ENCODE measurements around the gene CDC42BPA.
"Not testable (repeated sequence)": the region's sequence is repeated elsewhere in the genome, so short reads cannot be mapped to it uniquely, and the experiment has no call there.

CDC42BPA gene

DNA sequence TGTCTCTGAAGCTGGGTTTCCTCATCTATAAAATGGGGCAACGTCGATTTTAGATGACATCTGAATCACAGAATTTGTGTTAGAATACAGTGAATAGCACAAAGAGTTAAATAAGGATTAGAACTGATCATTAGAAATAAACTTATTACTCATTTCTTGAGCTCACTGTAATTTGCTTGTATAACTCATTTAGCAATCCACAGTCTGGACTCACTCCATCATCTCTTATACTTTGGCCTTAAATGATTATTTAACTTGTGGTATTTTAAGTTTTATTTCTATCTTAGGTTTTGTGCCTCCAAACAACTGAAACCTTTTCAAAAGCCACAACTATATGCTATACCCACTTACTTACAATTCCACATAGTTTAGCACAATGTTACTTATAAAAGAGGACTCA lies 128.0 kb downstream of the CDC42BPA start:
- FAIRE-seq, result no peak

DNA sequence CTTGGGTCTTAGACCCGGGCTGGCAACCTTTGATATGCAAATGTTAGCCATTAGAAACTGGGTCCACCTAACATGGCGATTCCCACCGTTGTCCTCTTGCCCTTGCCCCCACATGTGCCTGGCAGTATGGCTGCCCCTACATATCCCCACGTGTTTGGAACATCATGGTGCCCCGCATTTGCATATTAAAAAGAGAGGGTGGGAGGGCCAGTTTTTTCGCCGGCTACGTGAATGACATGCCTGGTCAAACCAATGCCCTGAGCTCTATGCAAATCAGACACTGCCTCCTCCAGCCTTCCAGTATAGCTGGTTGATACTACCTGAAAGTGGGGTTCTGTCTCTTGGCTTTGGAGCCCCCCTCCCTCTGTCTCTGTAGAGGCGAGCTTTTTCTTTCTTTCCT lies 133.0 kb downstream of the CDC42BPA start:
- no peak for FAIRE-seq

DNA sequence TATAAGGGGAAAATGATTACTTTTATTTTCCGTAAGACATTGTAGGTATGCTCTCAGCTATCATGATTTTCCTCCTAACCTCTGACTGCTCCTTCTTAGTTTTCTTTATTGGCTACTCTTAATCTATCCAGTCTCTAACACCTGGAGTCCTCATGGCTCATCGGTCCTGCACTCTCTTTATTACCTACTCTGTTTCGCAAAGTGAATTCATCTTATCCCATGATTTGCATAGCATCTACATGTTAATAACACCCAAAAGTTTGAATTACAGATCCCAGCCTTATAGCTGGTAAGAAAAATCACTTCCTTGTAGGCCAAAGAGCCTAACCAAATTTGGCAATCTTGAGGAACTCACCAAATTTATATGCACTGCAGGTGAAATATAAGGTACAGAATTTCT lies 136.3 kb downstream of the CDC42BPA start:
- FAIRE-seq, result no peak

GRCh38 chr1:227175611-227176010 lies 142.7 kb downstream of the CDC42BPA start:
- no peak for FAIRE-seq

DNA sequence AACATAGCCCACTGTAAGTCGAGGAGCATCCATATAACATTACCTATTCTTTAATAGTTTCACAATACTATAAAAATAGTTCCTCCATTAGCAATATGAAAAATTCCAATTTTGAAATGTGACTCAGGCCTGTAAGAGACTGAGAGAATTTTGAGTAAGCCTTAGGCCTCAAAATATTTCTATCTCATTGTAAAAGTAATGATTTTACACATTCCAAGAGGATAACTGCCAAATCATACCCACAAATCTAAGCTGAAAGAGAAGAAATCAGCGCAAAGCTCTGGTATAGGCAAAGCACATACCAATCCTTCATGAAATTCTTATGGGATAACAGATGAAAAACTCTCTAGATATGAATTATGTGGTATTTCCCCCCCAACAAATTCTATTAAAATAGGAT lies 144.1 kb downstream of the CDC42BPA start:
- no peak for FAIRE-seq

DNA sequence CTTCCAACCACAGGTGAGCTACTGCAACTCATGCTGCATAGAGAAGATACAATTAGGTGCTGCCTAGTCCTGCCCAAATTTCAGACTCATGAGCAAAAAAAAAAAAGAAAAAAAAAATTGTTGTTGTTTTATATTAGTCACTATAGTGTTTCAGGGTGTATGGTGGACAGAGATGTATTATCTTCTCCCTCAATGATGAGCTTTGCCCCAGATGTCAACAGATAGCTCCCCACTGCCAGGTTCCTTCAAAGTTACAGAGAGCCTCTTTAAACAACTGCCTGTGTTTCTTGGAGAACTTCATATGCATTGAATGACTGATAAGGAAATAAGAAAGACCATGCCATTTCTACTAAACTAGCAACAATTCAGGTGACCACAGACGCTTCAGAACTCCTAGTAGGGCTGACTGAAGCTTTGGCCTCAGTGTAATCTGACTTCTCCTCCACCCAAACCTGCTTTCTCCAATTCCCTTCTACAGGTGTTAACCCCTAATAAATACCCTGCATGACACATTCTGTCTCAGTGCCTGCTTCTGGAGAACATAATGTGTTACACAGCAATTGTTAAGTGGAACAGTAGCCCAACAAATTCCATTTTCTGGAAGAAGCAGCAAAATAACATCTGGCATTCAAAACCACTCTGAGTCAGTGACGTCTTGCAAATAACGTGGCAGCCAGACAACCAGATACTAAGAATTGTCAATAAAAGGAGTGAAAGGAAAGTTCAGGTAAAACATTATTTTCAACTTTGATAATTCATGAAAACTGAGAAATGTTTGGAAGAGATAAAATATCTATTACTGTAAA lies 147.7 kb downstream of the CDC42BPA start:
- peak; percentile 37 for FAIRE-seq

GRCh38 chr1:227169343-227169742 lies 148.9 kb downstream of the CDC42BPA start:
- no peak for FAIRE-seq

- FAIRE-seq, result no peak
Observed at GRCh38 chr1:227167276-227168101, 150.8 kb downstream of the CDC42BPA start.

GRCh38 chr1:227166559-227166958 lies 151.7 kb downstream of the CDC42BPA start:
- no peak for FAIRE-seq

DNA sequence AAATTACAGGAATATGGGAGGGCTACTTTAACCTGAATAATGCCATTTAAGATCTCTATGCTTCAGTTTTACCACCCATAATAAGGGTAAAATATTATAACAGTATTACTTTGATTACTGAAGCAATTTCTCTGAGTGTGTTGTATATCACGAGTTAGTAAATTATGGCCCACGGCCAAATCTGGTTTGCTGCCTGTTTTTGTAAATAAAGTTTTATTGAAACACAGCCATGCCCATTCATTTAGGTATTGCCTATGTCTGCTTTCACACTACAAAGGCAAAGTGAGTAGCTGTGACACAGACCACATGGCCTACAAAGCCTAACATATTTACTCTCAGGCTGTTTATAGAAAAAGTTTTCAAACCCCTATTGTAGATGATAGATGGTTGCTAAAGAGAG lies 156.8 kb downstream of the CDC42BPA start:
- no peak for FAIRE-seq

DNA sequence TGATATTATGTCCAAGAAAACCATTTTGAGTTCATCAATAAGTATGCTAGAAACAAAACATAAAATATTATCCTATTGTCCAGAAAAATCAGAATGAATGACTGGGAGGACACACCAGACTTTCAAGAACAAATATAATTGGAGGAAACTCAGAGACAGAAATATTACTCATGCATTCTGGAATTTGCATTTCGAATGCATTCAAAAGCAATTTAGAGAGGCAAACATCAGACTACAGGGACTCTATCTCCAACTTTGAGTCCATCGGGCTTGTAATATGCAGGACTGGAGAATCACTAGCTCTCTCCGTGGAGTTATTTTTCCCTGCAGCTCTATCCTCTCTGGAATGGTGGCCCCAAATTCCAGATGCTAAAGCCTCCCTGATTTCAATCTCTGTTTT lies 161.8 kb downstream of the CDC42BPA start:
- FAIRE-seq, result no peak

DNA sequence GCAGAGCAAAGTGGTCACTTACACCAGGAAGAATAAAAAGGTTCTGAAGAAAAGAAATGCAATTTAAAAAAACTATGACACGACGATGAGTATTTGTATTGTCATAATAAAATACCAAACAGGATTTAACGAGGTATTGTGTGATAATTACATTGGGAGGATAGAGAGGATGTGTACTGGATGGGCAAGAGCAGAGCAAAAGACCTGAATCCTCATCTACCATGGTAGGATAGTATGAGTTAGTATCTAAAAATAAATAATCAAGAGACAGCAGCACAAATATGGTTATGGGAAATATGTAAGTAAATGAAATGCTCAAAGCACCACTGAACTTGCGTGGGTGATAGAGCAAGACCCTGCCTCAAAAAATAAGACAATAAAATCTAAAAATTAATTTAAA lies 162.6 kb downstream of the CDC42BPA start:
- FAIRE-seq, result no peak

GRCh38 chr1:227155004-227155403 lies 163.3 kb downstream of the CDC42BPA start:
- no peak for FAIRE-seq

- FAIRE-seq, result peak; percentile 13
Observed at GRCh38 chr1:227152525-227152924, 165.8 kb downstream of the CDC42BPA start.

DNA sequence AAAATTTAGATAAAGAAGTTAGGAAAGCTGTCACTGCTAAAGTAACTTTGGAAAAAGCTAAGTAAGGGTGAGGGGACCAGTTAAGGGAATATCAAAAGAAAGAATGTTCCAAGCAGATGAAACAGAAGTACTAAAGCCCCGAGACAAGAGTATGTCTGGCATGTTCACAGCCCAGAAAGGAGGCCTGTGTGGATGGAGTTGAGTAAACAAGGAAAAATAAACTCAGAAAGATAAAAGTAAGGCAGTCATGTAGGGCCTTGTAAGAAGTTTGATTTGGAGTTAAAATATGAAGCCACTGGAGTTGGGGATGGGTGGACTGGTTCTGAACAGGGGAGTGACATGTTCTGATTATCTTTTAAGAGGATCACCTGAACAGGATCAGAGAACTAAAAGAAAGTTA lies 177.9 kb downstream of the CDC42BPA start:
- no peak for FAIRE-seq

- no peak for FAIRE-seq
Observed at GRCh38 chr1:227136210-227136820, 182.0 kb downstream of the CDC42BPA start.

DNA sequence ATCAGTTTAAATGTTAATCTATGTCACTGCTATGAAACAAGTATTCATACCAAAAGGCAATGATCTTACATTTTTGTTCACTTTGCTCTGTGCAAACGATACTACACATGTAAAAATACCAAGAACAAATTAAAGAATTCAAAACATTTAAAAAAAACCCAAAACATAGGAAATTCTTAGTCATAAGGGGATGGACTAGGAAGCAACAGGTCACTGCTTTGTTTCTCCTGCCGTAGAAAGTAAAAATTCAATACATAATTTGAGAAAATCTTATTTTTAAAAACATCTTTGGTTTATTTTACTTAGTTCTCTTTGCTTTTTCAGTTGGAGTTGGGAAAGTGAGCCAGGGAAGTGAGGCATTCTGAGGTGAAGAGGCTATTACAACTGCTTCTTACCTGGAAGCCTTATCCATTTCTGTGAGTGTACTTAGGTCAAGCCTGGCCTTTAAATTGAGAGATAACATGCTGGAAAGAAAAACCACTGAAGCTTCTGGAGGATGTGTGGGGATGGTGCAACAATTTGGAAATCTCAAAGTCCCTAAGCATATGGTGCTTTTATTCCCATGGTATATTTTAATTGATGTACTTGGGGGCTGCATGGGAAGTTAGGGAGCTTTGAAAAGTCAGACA lies 183.5 kb downstream of the CDC42BPA start:
- FAIRE-seq, result no peak

DNA sequence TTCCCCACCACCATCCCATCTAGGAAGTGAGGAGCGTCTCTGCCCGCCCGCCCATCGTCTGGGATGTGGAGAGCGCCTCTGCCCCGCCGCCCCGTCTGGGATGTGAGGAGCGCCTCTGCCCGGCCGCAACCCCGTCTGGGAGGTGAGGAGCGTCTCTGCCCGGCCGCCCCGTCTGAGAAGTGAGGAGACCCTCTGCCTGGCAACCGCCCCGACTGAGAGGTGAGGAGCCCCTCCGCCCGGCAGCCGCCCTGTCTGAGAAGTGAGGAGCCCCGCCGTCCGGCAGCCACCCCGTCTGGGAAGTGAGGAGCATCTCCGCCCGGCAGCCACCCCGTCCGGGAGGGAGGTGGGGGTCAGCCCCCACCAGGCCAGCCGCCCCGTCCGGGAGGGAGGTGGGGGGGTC lies 185.6 kb downstream of the CDC42BPA start:
- FAIRE-seq, result not testable (repeated sequence)

DNA sequence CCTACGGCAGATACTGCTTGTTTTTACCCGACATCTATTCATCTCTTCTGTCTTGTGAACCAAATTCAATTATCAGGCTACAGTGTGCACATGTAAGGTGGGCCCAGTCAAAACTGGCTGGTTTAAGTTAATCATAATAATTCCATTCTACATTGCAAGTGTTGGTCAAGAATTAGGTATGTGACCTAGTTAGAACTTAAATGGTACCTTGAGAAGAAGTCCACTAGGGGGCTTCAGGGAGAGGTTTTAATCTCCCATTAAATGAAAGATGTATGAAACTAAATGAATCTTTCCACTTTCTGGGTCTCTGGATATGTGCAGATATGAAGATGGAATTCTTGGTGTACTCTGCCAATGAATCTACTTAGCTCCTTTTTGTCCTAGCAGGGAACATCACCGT lies 187.1 kb downstream of the CDC42BPA start:
- FAIRE-seq, result no peak

- no peak for FAIRE-seq
Observed at GRCh38 chr1:227127891-227128290, 190.4 kb downstream of the CDC42BPA start.

DNA sequence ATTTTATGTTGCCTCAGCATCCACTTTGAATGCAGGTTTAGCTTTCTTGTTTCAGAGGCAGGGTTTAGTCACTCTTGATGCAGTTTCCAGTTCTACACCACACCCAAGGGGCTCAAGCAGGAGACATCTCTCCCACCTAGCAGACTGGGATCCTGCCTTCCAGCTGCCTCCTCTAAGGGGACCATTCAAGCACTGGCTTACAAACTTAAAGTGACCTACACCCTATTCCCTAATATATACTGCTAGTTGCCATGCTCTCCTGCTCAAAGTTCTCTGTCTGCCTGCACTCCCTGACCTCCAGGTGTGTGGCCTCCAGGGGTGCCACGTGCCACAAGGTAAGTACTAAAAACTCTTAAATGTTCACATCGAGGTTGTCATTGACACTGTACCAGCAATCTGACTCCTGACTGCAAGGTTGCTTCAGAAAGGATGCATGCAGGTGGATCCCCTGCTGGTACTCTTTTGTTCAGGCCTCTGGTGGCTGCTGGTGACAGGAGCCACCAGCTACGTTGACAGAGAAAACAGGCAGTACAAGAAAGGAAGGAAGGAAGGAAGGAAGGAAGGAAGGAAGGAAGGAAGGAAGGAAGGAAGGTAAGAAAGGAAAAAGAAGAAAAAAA lies 192.3 kb downstream of the CDC42BPA start:
- no peak for FAIRE-seq

GRCh38 chr1:227124473-227124872 lies 193.8 kb downstream of the CDC42BPA start:
- FAIRE-seq, result no peak

DNA sequence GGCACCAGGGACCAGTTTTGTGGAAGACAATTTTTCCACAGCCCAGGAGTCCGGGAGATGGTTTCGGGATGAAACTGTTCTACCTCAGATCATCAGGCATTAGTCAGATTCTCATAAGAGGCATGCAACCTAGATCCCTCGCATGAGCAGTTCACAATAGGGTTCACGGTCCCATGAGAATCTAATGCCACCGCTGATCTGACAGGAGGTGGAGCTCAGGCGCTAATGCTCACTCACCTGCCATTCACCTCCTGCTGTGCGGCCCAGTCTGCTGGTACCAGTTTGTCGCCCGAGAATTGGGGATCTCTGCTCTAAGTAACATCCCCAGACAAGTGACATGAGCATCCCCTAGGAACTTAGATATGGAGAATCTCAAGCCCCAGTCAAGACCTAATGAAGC lies 197.5 kb downstream of the CDC42BPA start:
- FAIRE-seq, result no peak
